WERI-Rb-1 (cell line): ENCODE data around the gene ANXA7.

Source experiments
- DNase-seq: peaks from one replicate; pipeline ENCODE4 v3.0.0-alpha.2; 2020
- H3K27ac ChIP-seq: fragments of 250-450 bp; sonication (Bioruptor Pico); 2 replicates; pipeline ENCODE4 v1.5.1; 2020; ENCODE audit warnings: mild to moderate bottlenecking, moderate library complexity
- H3K27me3 ChIP-seq: fragments of 250-450 bp; sonication (Bioruptor Pico); 2 replicates; pipeline ENCODE4 v1.5.1; 2021; ENCODE audit warnings: mild to moderate bottlenecking, low read depth, moderate library complexity; ENCODE audit not compliant: insufficient read depth, severe bottlenecking
- H3K36me3 ChIP-seq: fragments of 250-450 bp; sonication (Bioruptor Pico); 2 replicates; pipeline ENCODE4 v1.5.1; 2020; ENCODE audit warnings: mild to moderate bottlenecking, moderate library complexity
- H3K4me3 ChIP-seq: 2 replicates; pipeline ENCODE4 v1.5.1; 2011; ENCODE audit warnings: low read depth, mild to moderate bottlenecking, control low read depth, low read length
- H3K9me3 ChIP-seq: fragments of 250-450 bp; sonication (Bioruptor Pico); 2 replicates; pipeline ENCODE4 v1.5.1; 2021; ENCODE audit warnings: mild to moderate bottlenecking, moderate library complexity; ENCODE audit not compliant: severe bottlenecking
- TF ChIP-seq, protein P1 (sequence below): IDR thresholded peaks from 2 replicates; pipeline ENCODE4 v1.5.1; 2011; ENCODE audit warnings: low read depth, mild to moderate bottlenecking, control low read depth, inconsistent platforms, low read length

The ANXA7 gene

DNA sequence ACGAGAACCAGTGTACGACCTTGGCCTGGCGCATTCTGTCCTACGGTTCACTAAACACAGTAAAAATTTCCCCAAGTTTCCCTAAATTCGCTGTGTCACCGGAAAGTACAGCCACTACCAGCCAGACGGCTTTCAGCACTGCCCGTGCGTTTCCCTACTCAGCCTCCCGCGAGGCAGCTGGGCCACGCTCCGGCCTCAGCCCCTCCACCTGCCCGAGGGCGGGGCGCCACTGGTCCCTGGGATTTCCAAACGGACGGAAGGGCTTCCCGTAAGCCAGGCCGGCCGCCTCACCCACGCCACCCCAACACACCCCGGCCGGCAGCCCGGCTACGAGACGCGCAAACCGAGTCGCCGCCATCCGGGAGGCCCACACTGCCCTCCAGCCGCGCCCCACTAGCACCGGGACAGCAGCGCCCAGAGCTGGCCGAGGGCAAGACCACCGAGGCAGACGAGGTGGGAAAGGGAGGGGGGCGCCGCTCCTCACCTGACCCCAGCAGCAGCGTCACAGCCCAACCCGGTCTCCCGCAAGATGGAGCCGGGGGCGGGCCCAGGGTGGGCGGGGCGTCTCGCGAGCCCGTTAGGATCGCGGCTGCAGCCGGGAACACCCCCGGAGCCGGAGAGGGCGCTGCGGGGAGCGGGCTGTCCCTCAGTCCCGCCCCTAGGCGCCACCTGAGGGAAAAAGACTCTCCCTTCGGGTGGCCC is at the start of gene ANXA7:
ANXA7 (minus strand) TSS at position 531 of the 702 bp plus-strand sequence. CDS start 13,202 bp downstream, outside the sequence.
- no peaks in the 10 kb centered on the region for H3K9me3 ChIP-seq
- TF ChIP-seq, protein P1, sequence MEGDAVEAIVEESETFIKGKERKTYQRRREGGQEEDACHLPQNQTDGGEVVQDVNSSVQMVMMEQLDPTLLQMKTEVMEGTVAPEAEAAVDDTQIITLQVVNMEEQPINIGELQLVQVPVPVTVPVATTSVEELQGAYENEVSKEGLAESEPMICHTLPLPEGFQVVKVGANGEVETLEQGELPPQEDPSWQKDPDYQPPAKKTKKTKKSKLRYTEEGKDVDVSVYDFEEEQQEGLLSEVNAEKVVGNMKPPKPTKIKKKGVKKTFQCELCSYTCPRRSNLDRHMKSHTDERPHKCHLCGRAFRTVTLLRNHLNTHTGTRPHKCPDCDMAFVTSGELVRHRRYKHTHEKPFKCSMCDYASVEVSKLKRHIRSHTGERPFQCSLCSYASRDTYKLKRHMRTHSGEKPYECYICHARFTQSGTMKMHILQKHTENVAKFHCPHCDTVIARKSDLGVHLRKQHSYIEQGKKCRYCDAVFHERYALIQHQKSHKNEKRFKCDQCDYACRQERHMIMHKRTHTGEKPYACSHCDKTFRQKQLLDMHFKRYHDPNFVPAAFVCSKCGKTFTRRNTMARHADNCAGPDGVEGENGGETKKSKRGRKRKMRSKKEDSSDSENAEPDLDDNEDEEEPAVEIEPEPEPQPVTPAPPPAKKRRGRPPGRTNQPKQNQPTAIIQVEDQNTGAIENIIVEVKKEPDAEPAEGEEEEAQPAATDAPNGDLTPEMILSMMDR = 0 out of 2 replicates have a peak, but pooled peaks have one; percentile 15
- H3K27ac ChIP-seq = peak within 1 kb of the TSS; percentile 94
- peak within 1 kb of the TSS; percentile 80 for H3K4me3 ChIP-seq
- peaks cover 3% of the 10 kb centered on the region; the same call in 1 of the 2 replicates for H3K36me3 ChIP-seq
- DNase-seq = peak; percentile 96
- no peaks in the 10 kb centered on the region for H3K27me3 ChIP-seq

- Histone ChIP-seq H3K27ac (no peak overlapping the region), H3K36me3 (peaks cover 8% of the 10 kb centered on the region; the same call in 1 of the 2 replicates), H3K4me3 (no peak overlapping the region), H3K27me3 (no peaks in the 10 kb centered on the region), H3K9me3 (no peaks in the 10 kb centered on the region)
- no peak for DNase-seq
- TF ChIP-seq, protein P1 = no peak
Observed at GRCh38 chr10:73460897-73461296, 47.0 kb upstream of the ANXA7 start.

DNA sequence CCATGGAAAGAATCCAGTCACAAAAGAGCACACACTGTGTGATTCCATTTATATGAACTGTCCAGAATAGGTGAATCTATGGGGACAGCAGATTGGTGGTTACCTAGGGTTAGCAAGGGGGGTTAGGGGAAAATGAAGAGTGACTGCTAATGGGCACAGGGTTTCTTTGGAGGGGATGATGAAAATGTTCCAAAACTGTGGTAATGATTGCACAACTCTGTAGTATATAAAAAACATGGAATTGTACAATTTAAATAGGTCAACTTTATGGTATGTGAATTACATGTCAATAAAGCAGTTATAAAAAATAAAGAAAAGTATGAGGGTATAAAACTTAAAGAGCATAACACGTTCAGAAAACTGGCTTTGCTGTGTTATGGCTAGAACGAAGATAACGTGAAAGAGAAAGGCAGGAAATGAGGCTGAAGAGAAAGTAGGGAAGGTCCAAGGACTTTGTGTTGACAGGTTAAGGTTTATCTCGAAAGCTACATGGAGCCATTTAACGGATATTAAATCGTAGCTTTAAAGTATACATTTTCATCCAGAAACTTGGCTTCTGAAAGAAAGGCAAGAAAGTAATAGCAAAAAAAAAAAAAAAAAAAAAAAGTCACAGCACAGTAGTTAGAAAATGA is 45.9 kb upstream of the ANXA7 start:
- Histone ChIP-seq H3K4me3 (no peak overlapping the region), H3K36me3 (peaks cover 5% of the 10 kb centered on the region; the same call in 1 of the 2 replicates), H3K27ac (no peak overlapping the region), H3K9me3 (no peaks in the 10 kb centered on the region), H3K27me3 (no peaks in the 10 kb centered on the region)
- TF ChIP-seq, protein P1 = no peak
- DNase-seq = no peak

GRCh38 chr10:73456187-73456890 is 42.5 kb upstream of the ANXA7 start:
- H3K9me3 ChIP-seq = no peaks in the 10 kb centered on the region
- peaks cover 11% of the 10 kb centered on the region for H3K36me3 ChIP-seq
- no peak overlapping the region for H3K4me3 ChIP-seq
- TF ChIP-seq, protein P1 = no peak
- H3K27ac ChIP-seq = no peak overlapping the region
- DNase-seq = no peak
- H3K27me3 ChIP-seq = no peaks in the 10 kb centered on the region

GRCh38 chr10:73449113-73449512 is 35.3 kb upstream of the ANXA7 start:
- Histone ChIP-seq H3K9me3 (no peaks in the 10 kb centered on the region), H3K36me3 (peaks cover 8% of the 10 kb centered on the region), H3K27ac (no peak overlapping the region), H3K27me3 (no peaks in the 10 kb centered on the region), H3K4me3 (no peak overlapping the region)
- TF ChIP-seq, protein P1 = no peak
- no peak for DNase-seq
